K562 (cell line): ENCODE results near the gene MRPL40. TPM values are rescaled to one million over a fixed set of nuclear protein-coding genes. Genes with fewer than 3 reads are reported as not detected.
A peak's percentile ranks its signal among the peaks of the same experiment; 100 is the strongest.

Experiments
- BCL6 ChIP-seq: fragments of 250-450 bp; sonication (Bioruptor Pico); IDR thresholded peaks from 2 replicates; pipeline ENCODE4 v1.4.0; 2020
- FOXA1 ChIP-seq: fragments of 450-650 bp; IDR thresholded peaks from 2 replicates; pipeline ENCODE4 v1.6.1; 2016; ENCODE audit warnings: mild to moderate bottlenecking, borderline replicate concordance
- HDAC6 ChIP-seq: IDR thresholded peaks from 2 replicates; pipeline ENCODE4 v1.6.1; 2012; ENCODE audit warnings: low read depth, mild to moderate bottlenecking, control low read depth, inconsistent platforms, low read length, moderate library complexity
- MAFG ChIP-seq: fragments of 450-650 bp; conservative IDR thresholded peaks from 2 replicates; pipeline ENCODE4 v1.6.1; 2016; ENCODE audit warnings: missing genetic modification characterization, missing compliant biosample characterization
- MTA3 ChIP-seq: fragments of 450-650 bp; formaldehyde crosslinking; IDR thresholded peaks from 2 replicates; pipeline ENCODE4 v1.6.1; 2017; ENCODE audit warnings: mild to moderate bottlenecking, borderline replicate concordance
- NCOA2 ChIP-seq, 2 experiments: fragments of 450-650 bp; IDR thresholded peaks; 2 replicates each; pipeline ENCODE4 v1.6.1; 2018; ENCODE audit warnings: mild to moderate bottlenecking in 2 of 2, moderate library complexity in 1 of 2; ENCODE audit not compliant: partially characterized antibody in 2 of 2
- NUFIP1 ChIP-seq: fragments of 450-650 bp; IDR thresholded peaks from 2 replicates; pipeline ENCODE4 v1.6.1; 2018; ENCODE audit not compliant: partially characterized antibody
- PHB ChIP-seq: fragments of 250-450 bp; sonication (Bioruptor Pico); IDR thresholded peaks from 2 replicates; pipeline ENCODE4 v1.5.0; 2021
- PRMT5 ChIP-seq: sonication (generic); formaldehyde crosslinking; IDR thresholded peaks from 2 replicates; pipeline ENCODE4 v1.5.0; 2020; ENCODE audit warnings: missing genetic modification reagents
- PTTG1 ChIP-seq: fragments of 450-650 bp; IDR thresholded peaks from 2 replicates; pipeline ENCODE4 v1.6.1; 2016; ENCODE audit warnings: low read depth, mild to moderate bottlenecking, missing genetic modification characterization, missing compliant biosample characterization
- RAD21 ChIP-seq, 2 experiments: fragments of 250-450 bp in 1 of 2; fragments of 450-650 bp in 1 of 2; sonication (Bioruptor Pico) in 1 of 2; formaldehyde crosslinking in 1 of 2; IDR thresholded peaks in 1 of 2; conservative IDR thresholded peaks in 1 of 2; 2 replicates each; pipeline versions ENCODE4 v1.4.0 to v1.8.0; 2020 to 2022; ENCODE audit warnings: mild to moderate bottlenecking in 2 of 2, moderate library complexity in 1 of 2
- RBFOX2 ChIP-seq: fragments of 200-400 bp; formaldehyde crosslinking; IDR thresholded peaks from 2 replicates; pipeline ENCODE4 v1.6.1; 2017; ENCODE audit warnings: low read depth, mild to moderate bottlenecking, low read length, moderate library complexity
- RBM15 ChIP-seq: fragments of 200-400 bp; formaldehyde crosslinking; IDR thresholded peaks from 2 replicates; pipeline ENCODE4 v1.6.1; 2018; ENCODE audit warnings: mild to moderate bottlenecking, low read length, moderate library complexity; ENCODE audit not compliant: insufficient read depth
- RBM34 ChIP-seq: fragments of 200-400 bp; formaldehyde crosslinking; IDR thresholded peaks from 2 replicates; pipeline ENCODE4 v1.6.1; 2018; ENCODE audit warnings: low read length, borderline replicate concordance; ENCODE audit not compliant: insufficient read depth
- XRCC3 ChIP-seq: fragments of 450-650 bp; IDR thresholded peaks from 2 replicates; pipeline ENCODE4 v1.6.1; 2017; ENCODE audit warnings: mild to moderate bottlenecking, moderate library complexity
- ZNF124 ChIP-seq: sonication (generic); formaldehyde crosslinking; IDR thresholded peaks from 2 replicates; pipeline ENCODE4 v1.8.1; 2022; ENCODE audit warnings: missing genetic modification reagents
- ZNF274 ChIP-seq: IDR thresholded peaks from 2 replicates; pipeline ENCODE4 v1.6.1; 2011; ENCODE audit warnings: low read depth, mild to moderate bottlenecking, low read length, moderate library complexity, borderline replicate concordance
- ZNF311 ChIP-seq: fragments of 250-450 bp; sonication (Bioruptor Pico); IDR thresholded peaks from 2 replicates; pipeline ENCODE4 v1.4.0; 2020; ENCODE audit warnings: mild to moderate bottlenecking, moderate library complexity
- ZNF77 ChIP-seq: fragments of 250-450 bp; sonication (Bioruptor Pico); IDR thresholded peaks from 2 replicates; pipeline ENCODE4 v1.5.0; 2020
- polyA plus RNA-seq, 8 experiments: library from polyadenylated mRNA; depleted of rRNA in 4 of 8; stranded (reverse) in 5 of 8; unstranded in 3 of 8; fragments of >200 nt; fragmentation: Nextera tagmentation in 2 of 8; fragmentation: Illumina TruSeq in 1 of 8; extraction: Ambion mirVana in 2 of 8; extraction: Trizol in 1 of 8; gene quantifications; 2 replicates each; pipeline versions ENCODE4 v1.2.1 to v1.2.3, GENCODE V29; 2011 to 2014; ENCODE audit warnings: inconsistent platforms in 1 of 8, missing spikeins in 1 of 8
- total RNA-seq, 7 experiments: library from RNA; depleted of rRNA in 6 of 7; stranded (reverse); fragments of >200 nt in 6 of 7; fragmentation: Illumina TruSeq in 2 of 7; extraction: Trizol in 2 of 7; gene quantifications; 2 replicates each; pipeline versions ENCODE4 v1.2.1 to v1.2.3, GENCODE V29; 2011 to 2021; ENCODE audit warnings: low replicate concordance in 1 of 7
- TF ChIP-seq, protein P1 (sequence below): fragments of 250-450 bp; sonication (Bioruptor Pico); IDR thresholded peaks from 2 replicates; pipeline ENCODE4 v1.4.0; 2020; ENCODE audit warnings: mild to moderate bottlenecking, moderate library complexity
- TF ChIP-seq, protein P2 (sequence below), 2 experiments: fragments of 450-650 bp in 1 of 2; sonication (generic) in 1 of 2; formaldehyde crosslinking; conservative IDR thresholded peaks; 2 replicates each; pipeline versions ENCODE4 v1.4.0 to v1.8.1; 2020 to 2022; ENCODE audit warnings: mild to moderate bottlenecking in 1 of 2, missing genetic modification reagents in 1 of 2
- TF ChIP-seq, protein P3 (sequence below): sonication (generic); formaldehyde crosslinking; IDR thresholded peaks from 2 replicates; pipeline ENCODE4 v1.8.0; 2022; ENCODE audit warnings: mild to moderate bottlenecking, missing genetic modification reagents
- TF ChIP-seq, protein P4 (sequence below): sonication (generic); formaldehyde crosslinking; IDR thresholded peaks from 2 replicates; pipeline ENCODE4 v1.8.0; 2022; ENCODE audit warnings: mild to moderate bottlenecking, missing genetic modification reagents, borderline replicate concordance
- TF ChIP-seq, protein P5 (sequence below): fragments of 250-450 bp; sonication (Bioruptor Pico); IDR thresholded peaks from 2 replicates; pipeline ENCODE4 v1.9.0; 2021; ENCODE audit warnings: mild to moderate bottlenecking

MRPL40 gene
- total and polyA plus RNA-seq, 9 of the 15 experiments (the other 6 are each of a cell fraction or from before 2014, with no cell fraction given): 132 to 652 (median 208) TPM

DNA sequence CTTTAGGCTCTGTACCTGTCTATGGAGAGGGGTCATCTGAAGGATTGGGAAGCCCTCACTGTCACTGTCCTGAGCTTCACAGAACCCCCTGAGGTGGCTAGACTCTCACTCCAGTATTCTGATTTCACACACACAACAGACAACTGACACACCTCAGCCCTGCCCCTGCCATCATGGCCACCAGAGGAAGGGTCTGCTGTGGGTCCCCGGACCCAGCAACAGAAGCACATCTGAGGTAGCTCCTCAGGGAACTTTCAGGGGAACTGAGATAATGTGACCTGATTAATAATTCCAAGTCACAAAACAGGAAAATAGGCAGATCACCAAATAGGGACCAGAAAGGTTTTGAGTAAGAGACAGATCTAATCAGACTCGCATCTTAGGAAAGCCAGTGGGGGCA is 22.7 kb downstream of the MRPL40 start (continued):
- no peak for TF ChIP-seq ZNF311 (CRISPR knock-in tag)
- TF ChIP-seq, protein P1, sequence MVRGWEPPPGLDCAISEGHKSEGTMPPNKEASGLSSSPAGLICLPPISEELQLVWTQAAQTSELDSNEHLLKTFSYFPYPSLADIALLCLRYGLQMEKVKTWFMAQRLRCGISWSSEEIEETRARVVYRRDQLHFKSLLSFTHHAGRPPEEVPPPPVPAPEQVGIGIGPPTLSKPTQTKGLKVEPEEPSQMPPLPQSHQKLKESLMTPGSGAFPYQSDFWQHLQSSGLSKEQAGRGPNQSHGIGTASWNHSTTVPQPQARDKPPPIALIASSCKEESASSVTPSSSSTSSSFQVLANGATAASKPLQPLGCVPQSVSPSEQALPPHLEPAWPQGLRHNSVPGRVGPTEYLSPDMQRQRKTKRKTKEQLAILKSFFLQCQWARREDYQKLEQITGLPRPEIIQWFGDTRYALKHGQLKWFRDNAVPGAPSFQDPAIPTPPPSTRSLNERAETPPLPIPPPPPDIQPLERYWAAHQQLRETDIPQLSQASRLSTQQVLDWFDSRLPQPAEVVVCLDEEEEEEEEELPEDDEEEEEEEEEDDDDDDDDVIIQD (CRISPR knock-in tag): no peak
- TF ChIP-seq PRMT5 (CRISPR knock-in tag): 0 out of 2 replicates have a peak, but pooled peaks have one; percentile 29
- TF ChIP-seq, protein P2, sequence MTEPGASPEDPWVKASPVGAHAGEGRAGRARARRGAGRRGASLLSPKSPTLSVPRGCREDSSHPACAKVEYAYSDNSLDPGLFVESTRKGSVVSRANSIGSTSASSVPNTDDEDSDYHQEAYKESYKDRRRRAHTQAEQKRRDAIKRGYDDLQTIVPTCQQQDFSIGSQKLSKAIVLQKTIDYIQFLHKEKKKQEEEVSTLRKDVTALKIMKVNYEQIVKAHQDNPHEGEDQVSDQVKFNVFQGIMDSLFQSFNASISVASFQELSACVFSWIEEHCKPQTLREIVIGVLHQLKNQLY (CRISPR knock-in tag; conservative IDR thresholded peaks at IDR 0.05): no peak
- no peak for TF ChIP-seq RBM15
- no peak for TF ChIP-seq MTA3
- no peak for TF ChIP-seq RBM34
- TF ChIP-seq ZNF274: no peak
- TF ChIP-seq RBFOX2: no peak
- 0 out of 2 replicates have a peak, but pooled peaks have one; percentile 2 for TF ChIP-seq HDAC6
- TF ChIP-seq NUFIP1: no peak
- no peak for TF ChIP-seq MAFG (tag)
- no peak for TF ChIP-seq XRCC3
- TF ChIP-seq NCOA2 (IDR thresholded peaks at IDR 0.05; ENCODE audit: partially characterized antibody in 2 of 2): no peak
- TF ChIP-seq, protein P3, sequence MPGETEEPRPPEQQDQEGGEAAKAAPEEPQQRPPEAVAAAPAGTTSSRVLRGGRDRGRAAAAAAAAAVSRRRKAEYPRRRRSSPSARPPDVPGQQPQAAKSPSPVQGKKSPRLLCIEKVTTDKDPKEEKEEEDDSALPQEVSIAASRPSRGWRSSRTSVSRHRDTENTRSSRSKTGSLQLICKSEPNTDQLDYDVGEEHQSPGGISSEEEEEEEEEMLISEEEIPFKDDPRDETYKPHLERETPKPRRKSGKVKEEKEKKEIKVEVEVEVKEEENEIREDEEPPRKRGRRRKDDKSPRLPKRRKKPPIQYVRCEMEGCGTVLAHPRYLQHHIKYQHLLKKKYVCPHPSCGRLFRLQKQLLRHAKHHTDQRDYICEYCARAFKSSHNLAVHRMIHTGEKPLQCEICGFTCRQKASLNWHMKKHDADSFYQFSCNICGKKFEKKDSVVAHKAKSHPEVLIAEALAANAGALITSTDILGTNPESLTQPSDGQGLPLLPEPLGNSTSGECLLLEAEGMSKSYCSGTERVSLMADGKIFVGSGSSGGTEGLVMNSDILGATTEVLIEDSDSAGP (CRISPR knock-in tag): 0 out of 2 replicates have a peak, but pooled peaks have one; percentile 9
- peak; percentile 3; the same call in 1 of the 2 replicates for TF ChIP-seq PHB (CRISPR knock-in tag)
- TF ChIP-seq, protein P4, sequence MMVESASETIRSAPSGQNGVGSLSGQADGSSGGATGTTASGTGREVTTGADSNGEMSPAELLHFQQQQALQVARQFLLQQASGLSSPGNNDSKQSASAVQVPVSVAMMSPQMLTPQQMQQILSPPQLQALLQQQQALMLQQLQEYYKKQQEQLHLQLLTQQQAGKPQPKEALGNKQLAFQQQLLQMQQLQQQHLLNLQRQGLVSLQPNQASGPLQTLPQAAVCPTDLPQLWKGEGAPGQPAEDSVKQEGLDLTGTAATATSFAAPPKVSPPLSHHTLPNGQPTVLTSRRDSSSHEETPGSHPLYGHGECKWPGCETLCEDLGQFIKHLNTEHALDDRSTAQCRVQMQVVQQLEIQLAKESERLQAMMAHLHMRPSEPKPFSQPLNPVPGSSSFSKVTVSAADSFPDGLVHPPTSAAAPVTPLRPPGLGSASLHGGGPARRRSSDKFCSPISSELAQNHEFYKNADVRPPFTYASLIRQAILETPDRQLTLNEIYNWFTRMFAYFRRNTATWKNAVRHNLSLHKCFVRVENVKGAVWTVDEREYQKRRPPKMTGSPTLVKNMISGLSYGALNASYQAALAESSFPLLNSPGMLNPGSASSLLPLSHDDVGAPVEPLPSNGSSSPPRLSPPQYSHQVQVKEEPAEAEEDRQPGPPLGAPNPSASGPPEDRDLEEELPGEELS: no peak
- TF ChIP-seq, protein P5, sequence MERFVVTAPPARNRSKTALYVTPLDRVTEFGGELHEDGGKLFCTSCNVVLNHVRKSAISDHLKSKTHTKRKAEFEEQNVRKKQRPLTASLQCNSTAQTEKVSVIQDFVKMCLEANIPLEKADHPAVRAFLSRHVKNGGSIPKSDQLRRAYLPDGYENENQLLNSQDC: no peak
- TF ChIP-seq RAD21 (CRISPR knock-in tag; conservative IDR thresholded peaks at IDR 0.05 in 1 of 2, IDR thresholded peaks at IDR 0.05 in 1 of 2): no peak
- no peak for TF ChIP-seq PTTG1 (tag)
- TF ChIP-seq BCL6 (CRISPR knock-in tag): no peak
- TF ChIP-seq ZNF77 (CRISPR knock-in tag): 0 out of 2 replicates have a peak, but pooled peaks have one; percentile 54
- TF ChIP-seq FOXA1: no peak
- TF ChIP-seq ZNF124 (CRISPR knock-in tag): no peak
